ENCODE measurements around the gene COX17.

The COX17 gene

DNA sequence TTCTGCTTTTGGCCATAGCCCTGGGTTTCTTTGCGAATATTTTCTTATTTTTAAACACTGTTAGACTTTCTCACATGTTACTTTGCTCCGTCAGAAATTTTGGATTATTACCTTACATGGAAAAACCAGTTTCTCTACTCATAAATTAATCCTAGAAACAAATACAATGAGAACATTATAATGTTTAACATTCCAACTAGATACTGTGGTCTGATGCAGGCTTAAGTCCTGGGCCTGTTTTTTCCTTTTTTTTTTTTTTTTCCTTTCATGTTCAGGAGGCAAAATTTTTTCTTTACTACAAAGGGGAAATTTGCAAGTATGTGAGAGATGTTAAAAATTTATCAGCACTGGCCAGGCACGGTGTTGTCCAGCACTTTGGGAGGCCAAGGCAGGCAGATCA, 45.7 kb downstream of the COX17 start:
- no peaks in the 10 kb centered on the region for H3K36me3 ChIP-seq
- H3K4me1 ChIP-seq = peaks cover 0 to 49% (median 0%) of the 10 kb centered on the region in 4 donors
- H3K27ac ChIP-seq = peak overlapping the region in 1 of 2 donors; percentile 51
- TF ChIP-seq, protein P1, sequence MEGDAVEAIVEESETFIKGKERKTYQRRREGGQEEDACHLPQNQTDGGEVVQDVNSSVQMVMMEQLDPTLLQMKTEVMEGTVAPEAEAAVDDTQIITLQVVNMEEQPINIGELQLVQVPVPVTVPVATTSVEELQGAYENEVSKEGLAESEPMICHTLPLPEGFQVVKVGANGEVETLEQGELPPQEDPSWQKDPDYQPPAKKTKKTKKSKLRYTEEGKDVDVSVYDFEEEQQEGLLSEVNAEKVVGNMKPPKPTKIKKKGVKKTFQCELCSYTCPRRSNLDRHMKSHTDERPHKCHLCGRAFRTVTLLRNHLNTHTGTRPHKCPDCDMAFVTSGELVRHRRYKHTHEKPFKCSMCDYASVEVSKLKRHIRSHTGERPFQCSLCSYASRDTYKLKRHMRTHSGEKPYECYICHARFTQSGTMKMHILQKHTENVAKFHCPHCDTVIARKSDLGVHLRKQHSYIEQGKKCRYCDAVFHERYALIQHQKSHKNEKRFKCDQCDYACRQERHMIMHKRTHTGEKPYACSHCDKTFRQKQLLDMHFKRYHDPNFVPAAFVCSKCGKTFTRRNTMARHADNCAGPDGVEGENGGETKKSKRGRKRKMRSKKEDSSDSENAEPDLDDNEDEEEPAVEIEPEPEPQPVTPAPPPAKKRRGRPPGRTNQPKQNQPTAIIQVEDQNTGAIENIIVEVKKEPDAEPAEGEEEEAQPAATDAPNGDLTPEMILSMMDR (IDR thresholded peaks at IDR 0.05) = no peak
- intact Hi-C loops (cut with DNase I; ENCODE audit: low total_unique reads) = no loop called here
- H3K27me3 ChIP-seq = no peaks in the 10 kb centered on the region
- H3K9me3 ChIP-seq = no peaks in the 10 kb centered on the region
- H3K4me3 ChIP-seq = no peak overlapping the region
- DNase-seq = no peak

DNA sequence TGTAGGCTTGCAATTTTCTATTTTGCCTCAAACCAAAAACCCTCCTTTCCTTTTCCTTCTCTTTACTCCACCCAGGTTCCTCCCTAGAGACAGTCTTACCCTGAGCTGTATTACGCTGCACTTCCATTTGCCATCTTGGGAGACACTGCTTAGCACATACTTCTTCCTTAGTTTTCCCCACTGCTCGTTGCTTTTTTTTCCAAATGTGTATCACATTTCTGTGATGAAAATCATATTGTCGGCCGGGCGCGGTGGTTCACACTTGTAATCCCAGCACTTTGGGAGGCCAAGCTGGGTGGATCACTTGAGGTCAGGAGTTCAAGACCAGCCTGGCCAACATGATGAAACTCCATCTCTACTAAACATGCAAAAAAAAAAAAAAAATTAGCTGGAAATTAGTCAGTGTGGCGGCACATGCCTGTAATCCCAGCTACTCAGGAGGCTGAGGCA, 46.3 kb downstream of the COX17 start:
- Histone ChIP-seq H3K4me3 (no peak overlapping the region), H3K27me3 (no peaks in the 10 kb centered on the region), H3K4me1 (peaks cover 0 to 49% (median 0%) of the 10 kb centered on the region in 4 donors), H3K27ac (peak overlapping the region; percentile 47 to 51), H3K36me3 (no peaks in the 10 kb centered on the region), H3K9me3 (no peaks in the 10 kb centered on the region)
- DNase-seq = no peak
- intact Hi-C loops (cut with DNase I; ENCODE audit: low total_unique reads) = no loop called here
- TF ChIP-seq, protein P1 (IDR thresholded peaks at IDR 0.05) = no peak

DNA sequence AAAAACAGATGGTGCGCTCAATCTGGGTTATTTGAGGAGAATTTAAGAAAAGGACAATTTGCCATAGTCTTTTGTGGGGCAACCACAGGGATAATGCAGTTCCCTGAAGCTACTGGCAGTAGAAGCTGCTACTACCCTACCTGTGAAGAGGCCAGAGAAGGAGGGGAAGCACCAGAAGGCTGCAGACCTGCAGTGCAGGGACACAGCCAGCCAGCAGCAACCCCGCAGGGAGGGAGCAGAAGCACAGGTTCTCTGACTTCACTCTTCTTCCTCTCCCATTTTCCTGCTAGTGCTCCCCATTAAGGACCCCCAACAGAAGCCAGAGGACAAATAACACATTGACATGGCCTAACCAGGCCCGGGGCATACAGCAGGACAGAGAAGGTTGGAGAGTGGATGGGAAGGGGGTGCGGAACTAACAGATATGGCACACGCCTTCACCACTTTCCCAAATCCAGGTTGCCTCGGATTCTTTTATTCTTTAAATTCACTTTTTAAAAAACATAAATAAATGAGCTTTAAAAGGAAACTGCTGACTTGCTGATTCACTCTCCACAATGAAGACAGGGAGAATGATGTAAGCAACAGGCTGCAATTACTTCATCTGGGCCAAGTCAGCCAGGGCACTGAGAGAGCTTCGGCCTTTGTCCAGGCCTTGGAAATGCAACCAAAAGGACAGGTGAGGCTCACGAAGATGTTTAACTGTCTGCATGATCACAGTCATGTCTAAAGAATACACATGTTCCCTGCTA, 46.9 kb downstream of the COX17 start:
- Histone ChIP-seq H3K27ac (peak overlapping the region; percentile 47 to 51), H3K9me3 (no peaks in the 10 kb centered on the region), H3K4me1 (peaks cover 0 to 52% (median 0%) of the 10 kb centered on the region in 4 donors), H3K36me3 (no peaks in the 10 kb centered on the region), H3K27me3 (no peaks in the 10 kb centered on the region), H3K4me3 (no peak overlapping the region)
- TF ChIP-seq, protein P1 (IDR thresholded peaks at IDR 0.05) = no peak
- DNase-seq = no peak
- intact Hi-C loops (cut with DNase I; ENCODE audit: low total_unique reads) = no loop called here

DNA sequence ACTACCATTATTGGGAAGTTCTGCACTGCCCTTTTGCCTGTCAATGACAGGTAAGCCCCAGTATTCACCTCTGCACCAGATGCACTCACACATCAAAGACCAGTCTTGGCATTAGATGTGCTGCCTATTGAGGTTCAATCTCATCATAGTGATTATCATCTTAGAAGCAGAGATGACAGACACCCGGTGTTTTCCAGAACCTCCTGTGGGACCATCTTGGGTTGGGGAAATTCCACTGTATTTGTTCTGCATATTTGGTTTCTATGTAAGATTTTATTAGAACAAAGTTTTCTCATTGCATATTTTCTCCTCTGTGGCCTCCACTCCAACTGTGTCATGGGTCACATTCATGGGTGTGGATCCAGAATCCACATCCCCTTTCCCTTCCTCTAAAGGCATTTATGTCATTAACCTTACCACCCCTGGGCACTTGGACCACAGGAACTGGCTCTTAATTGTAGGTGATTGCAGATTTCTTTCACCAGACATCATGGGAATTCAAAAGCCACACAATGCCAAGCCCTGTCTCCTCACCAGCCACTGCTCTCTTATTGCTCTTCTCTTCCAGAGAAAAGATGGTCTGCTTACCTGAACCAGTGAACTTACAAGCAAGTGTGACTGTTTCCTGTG, 48.3 kb downstream of the COX17 start:
- H3K4me1 ChIP-seq = peaks cover 0 to 52% (median 0%) of the 10 kb centered on the region in 4 donors
- DNase-seq = no peak
- H3K4me3 ChIP-seq = no peak overlapping the region
- H3K27ac ChIP-seq = peak overlapping the region in 1 of 2 donors; percentile 36
- no peaks in the 10 kb centered on the region for H3K9me3 ChIP-seq
- no peaks in the 10 kb centered on the region for H3K36me3 ChIP-seq
- intact Hi-C loops (cut with DNase I; ENCODE audit: low total_unique reads) = no loop called here
- TF ChIP-seq, protein P1 (IDR thresholded peaks at IDR 0.05) = no peak
- no peaks in the 10 kb centered on the region for H3K27me3 ChIP-seq

DNA sequence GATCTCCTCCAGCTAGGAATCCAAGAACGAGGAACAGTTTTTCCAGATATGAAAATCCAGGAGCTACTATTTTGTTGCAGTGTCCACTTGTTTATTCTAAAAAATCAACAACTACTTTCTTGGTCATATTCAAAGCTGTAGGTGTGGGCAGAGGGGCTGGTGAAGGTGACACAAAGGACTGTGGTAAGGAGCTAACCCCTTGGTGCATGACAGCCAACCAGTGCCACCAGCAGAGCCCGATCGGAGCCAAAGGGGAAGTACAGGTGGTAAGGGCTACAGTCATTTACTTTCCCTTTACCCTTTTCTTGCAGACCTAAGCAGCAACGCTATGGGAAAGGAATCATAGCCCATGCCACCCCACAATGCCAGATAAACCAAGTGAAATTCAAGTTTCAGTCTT, 48.8 kb downstream of the COX17 start:
- TF ChIP-seq, protein P1 (IDR thresholded peaks at IDR 0.05) = no peak
- H3K36me3 ChIP-seq = no peaks in the 10 kb centered on the region
- no peak for DNase-seq
- no peaks in the 10 kb centered on the region for H3K9me3 ChIP-seq
- H3K4me1 ChIP-seq = peaks cover 0 to 52% (median 0%) of the 10 kb centered on the region in 4 donors
- peak overlapping the region; percentile 36 to 40 for H3K27ac ChIP-seq
- intact Hi-C loops (cut with DNase I; ENCODE audit: low total_unique reads) = no loop called here
- no peak overlapping the region for H3K4me3 ChIP-seq
- H3K27me3 ChIP-seq = no peaks in the 10 kb centered on the region
